Effector memory CD8-positive, alpha-beta T cell (primary cell): ENCODE results near the gene UBAC2.

Source experiments
- ATAC-seq: fragments of 150-1000 bp; cut with Tn5 transposase; replicated peaks from 2 replicates; pipeline ENCODE4 v1.10.0; 2021; ENCODE audit warnings: mild to moderate bottlenecking, moderate library complexity
- DNase-seq, 3 experiments: peaks; one replicate each; pipeline ENCODE4 v3.0.0; 2021
- H3K27ac Mint-ChIP-seq, 2 donors: one replicate each; pipeline ENCODE4 v1.8.0; 2022; ENCODE audit warnings: mild to moderate bottlenecking in 2 of 2, mixed read lengths in 2 of 2, moderate library complexity in 2 of 2
- H3K27me3 Mint-ChIP-seq, 2 donors: one replicate each; pipeline ENCODE4 v1.8.0; 2022; ENCODE audit warnings: mixed read lengths in 2 of 2
- H3K36me3 Mint-ChIP-seq: one replicate; pipeline ENCODE4 v1.8.0; 2022; ENCODE audit warnings: mild to moderate bottlenecking, moderate library complexity, mixed read lengths; ENCODE audit not compliant: insufficient read depth
- H3K4me1 Mint-ChIP-seq, 2 donors: one replicate each; pipeline ENCODE4 v1.8.0; 2022; ENCODE audit warnings: low read depth in 2 of 2, mixed read lengths in 2 of 2
- H3K4me3 Mint-ChIP-seq, 2 donors: one replicate each; pipeline ENCODE4 v1.8.0; 2022; ENCODE audit warnings: mild to moderate bottlenecking in 2 of 2, mixed read lengths in 2 of 2, moderate library complexity in 2 of 2
- H3K9me3 Mint-ChIP-seq, 2 donors: one replicate each; pipeline ENCODE4 v1.8.0; 2022; ENCODE audit warnings: mixed read lengths in 2 of 2

The UBAC2 gene

DNA sequence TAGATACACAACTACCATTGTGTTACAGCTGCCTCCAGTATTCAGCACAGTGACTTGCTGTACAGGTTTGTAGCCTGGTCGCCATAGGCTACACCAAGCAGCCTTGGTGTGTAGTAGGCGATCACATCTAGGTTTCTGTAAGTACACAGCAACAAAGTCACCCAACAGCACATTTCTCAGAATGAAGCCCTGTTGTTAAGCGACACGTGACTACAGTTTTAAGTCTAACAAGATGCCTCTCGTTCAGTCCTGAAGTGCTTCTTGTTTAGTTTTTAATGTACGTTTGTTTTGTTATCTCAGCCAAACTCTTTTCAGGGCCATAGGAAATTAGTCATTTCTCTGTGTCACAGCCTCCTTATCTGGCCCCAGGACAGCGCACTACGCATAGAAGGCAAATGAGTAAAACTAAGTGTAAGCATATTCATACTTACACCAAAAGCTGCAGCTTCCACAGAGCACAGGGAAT, 156.5 kb downstream of the UBAC2 start:
- Mint-ChIP-seq H3K4me3 (peak overlapping the region; percentile 46 to 75), H3K27me3 (no peaks in the 10 kb centered on the region), H3K27ac (peak overlapping the region; percentile 99 to 100), H3K36me3 (peaks cover 61% of the 10 kb centered on the region), H3K4me1 (peaks cover 80 to 93% of the 10 kb centered on the region in 2 donors), H3K9me3 (no peaks in the 10 kb centered on the region)
- DNase-seq, result peak in 2 of 3 experiments; percentile 12 to 26
- peak; percentile 11 for ATAC-seq

DNA sequence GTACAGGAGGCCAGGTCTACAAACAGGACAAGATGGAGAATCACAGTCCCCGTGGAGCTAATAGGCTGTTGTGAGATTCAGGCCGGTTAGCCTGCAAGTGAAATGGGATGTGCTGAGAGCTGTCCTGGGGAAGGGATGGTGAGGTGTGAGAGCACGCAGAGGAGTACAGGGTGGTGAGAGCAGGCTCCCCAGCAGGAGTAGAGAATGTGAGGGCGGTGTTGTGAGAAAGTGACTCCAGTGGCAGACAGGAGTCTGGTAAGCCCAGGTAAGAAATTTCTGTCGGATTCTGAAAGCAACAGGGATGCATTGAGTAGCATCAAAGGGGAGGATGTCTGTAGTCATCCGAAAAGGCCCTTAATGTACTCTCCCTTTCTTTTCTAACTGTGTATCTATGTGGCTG, 157.3 kb downstream of the UBAC2 start:
- H3K36me3 Mint-ChIP-seq, result peaks cover 61% of the 10 kb centered on the region
- H3K4me1 Mint-ChIP-seq, result peaks cover 77 to 93% of the 10 kb centered on the region in 2 donors
- H3K4me3 Mint-ChIP-seq, result peak overlapping the region; percentile 15 to 46
- DNase-seq, result no peak
- H3K27me3 Mint-ChIP-seq, result no peaks in the 10 kb centered on the region
- H3K9me3 Mint-ChIP-seq, result no peaks in the 10 kb centered on the region
- ATAC-seq, result no peak
- H3K27ac Mint-ChIP-seq, result peak overlapping the region; percentile 99 to 100

DNA sequence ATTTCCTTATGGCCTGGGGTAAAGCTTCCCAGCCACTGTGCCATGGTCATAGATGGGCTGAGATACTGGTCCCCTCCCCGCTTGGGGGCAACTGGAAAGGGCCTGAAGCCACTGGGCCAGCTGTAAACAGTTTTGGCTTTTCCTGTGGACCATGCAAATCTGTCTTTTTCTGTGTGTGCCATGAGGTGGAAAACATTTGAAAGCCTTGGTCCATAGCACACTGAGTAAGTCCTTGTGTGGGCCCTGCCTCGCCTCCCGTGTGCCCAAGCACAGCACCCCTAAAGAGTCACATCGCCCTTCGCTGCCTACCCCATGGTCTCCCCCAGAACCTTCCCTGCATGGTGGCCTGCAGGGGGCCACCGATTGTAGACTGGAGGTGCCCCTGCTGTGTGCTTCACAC, 158.9 kb downstream of the UBAC2 start:
- Mint-ChIP-seq H3K27me3 (no peaks in the 10 kb centered on the region), H3K27ac (peak overlapping the region; percentile 99 to 100), H3K36me3 (peaks cover 63% of the 10 kb centered on the region), H3K9me3 (no peaks in the 10 kb centered on the region), H3K4me3 (peak overlapping the region in 1 of 2 donors; percentile 66), H3K4me1 (peaks cover 73 to 87% of the 10 kb centered on the region in 2 donors)
- ATAC-seq (no peak), DNase-seq (no peak)

DNA sequence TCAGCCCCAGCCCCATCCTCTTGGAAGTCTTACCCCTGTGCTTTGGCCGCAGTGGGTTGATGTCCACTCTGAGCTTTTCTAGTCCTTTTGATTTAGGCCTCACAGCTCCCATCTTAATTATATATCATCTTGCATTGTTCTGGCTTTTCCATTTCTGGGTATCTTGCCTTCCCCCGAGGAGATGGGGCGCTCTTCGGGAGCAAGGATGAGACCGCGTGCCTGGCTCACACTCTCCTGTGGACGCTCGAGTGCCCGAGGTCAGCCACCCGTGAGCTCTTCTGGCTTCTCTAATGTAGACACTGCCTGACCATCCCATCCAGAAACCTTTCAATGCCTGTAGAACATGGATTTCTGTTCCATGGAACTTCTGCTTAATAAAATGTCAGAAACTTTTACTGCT, 160.0 kb downstream of the UBAC2 start:
- Mint-ChIP-seq H3K27ac (peak overlapping the region; percentile 99 to 100), H3K4me1 (peaks cover 66 to 78% of the 10 kb centered on the region in 2 donors), H3K9me3 (no peaks in the 10 kb centered on the region), H3K27me3 (no peaks in the 10 kb centered on the region), H3K36me3 (peaks cover 52% of the 10 kb centered on the region), H3K4me3 (peak overlapping the region; percentile 65 to 66)
- no peak for DNase-seq
- no peak for ATAC-seq

DNA sequence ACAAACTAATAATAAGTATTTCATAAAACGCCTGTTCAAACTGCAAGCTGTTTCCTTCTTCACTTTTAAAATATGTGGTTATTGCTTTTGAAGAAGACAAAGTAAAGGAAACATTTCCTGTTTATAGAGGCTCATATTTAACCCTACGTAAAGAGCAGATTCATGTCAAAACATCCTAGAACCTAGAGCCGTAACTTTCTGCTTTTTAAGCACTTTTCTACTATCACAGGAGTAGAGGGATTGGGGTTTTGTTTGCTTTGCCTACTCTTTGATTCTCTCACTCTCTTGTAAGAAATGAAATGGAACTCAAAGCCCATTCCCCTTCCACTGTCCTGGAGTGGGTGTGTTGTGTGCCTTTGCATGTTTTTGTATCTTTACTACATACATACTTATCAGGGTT, 160.5 kb downstream of the UBAC2 start:
- peaks cover 66 to 78% of the 10 kb centered on the region in 2 donors for H3K4me1 Mint-ChIP-seq
- H3K27me3 Mint-ChIP-seq, result no peaks in the 10 kb centered on the region
- ATAC-seq (no peak), DNase-seq (no peak)
- peak overlapping the region; percentile 65 to 66 for H3K4me3 Mint-ChIP-seq
- H3K36me3 Mint-ChIP-seq, result peaks cover 51% of the 10 kb centered on the region
- H3K27ac Mint-ChIP-seq, result peak overlapping the region; percentile 99 to 100
- H3K9me3 Mint-ChIP-seq, result no peaks in the 10 kb centered on the region

DNA sequence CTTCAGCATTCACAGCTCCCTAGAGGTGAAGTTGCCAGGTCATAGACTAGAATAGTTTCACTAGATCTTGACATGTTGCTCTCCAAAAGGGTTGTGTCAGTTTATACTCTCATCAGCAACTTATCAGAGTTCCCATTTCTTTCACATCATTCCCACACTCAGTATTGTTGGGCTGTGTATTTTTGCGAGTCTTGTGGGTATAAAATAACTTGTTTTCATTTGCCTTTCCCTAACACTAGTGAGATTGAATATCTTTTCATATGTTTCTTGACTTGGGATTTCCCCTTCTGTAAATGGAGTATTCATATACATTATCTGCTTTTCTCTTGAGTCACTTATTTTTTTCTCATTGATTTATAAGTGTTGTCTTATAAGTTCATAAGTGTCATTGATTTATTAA, 161.7 kb downstream of the UBAC2 start:
- Mint-ChIP-seq H3K27ac (peak overlapping the region; percentile 99 to 100), H3K4me3 (peak overlapping the region in 1 of 2 donors; percentile 51), H3K4me1 (peaks cover 63 to 78% of the 10 kb centered on the region in 2 donors), H3K27me3 (no peaks in the 10 kb centered on the region), H3K9me3 (no peaks in the 10 kb centered on the region), H3K36me3 (peaks cover 42% of the 10 kb centered on the region)
- DNase-seq (no peak), ATAC-seq (no peak)

DNA sequence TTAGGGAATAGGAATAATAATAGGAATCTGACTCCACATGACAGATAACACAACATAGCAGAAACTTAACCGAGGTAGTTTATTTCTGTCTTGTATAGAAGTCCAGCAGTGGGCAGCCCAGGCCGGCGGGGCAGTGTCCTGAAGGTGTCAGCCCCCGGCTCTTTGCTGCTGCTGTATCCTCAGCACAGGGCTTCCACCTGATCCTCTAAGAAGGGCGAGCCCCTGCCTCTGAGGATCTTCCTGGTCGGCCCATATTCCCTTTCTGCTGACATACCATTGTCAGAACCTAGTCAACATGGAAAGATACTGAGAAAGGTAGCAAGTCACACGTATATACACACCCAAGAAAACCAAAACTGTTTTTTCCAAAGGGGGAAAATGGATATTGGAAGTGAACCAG, 162.7 kb downstream of the UBAC2 start:
- peaks cover 66 to 80% of the 10 kb centered on the region in 2 donors for H3K4me1 Mint-ChIP-seq
- peak overlapping the region; percentile 99 to 100 for H3K27ac Mint-ChIP-seq
- ATAC-seq, result no peak
- no peak overlapping the region for H3K4me3 Mint-ChIP-seq
- DNase-seq, result no peak
- no peaks in the 10 kb centered on the region for H3K9me3 Mint-ChIP-seq
- H3K27me3 Mint-ChIP-seq, result no peaks in the 10 kb centered on the region
- peaks cover 46% of the 10 kb centered on the region for H3K36me3 Mint-ChIP-seq

DNA sequence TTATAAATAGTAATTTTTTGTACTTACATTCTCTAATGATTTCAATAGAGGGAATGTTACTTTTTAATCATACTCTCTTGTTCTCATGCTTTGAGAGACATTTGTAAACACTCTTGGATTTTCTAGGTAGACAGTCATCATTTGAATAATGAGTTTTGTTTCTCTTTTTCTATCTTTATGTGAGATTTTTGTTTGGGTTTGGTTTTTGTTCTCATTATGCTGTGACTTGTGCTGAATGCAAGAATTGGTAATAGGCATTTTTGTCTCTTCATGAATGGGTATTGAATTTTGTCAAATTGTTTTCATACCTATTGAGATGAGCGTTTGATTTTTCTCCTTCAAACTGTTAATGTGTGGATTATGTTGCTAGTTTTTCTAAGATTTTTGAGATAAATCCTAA, 163.3 kb downstream of the UBAC2 start:
- H3K27me3 Mint-ChIP-seq, result no peaks in the 10 kb centered on the region
- H3K27ac Mint-ChIP-seq, result peak overlapping the region in 1 of 2 donors; percentile 99
- H3K9me3 Mint-ChIP-seq, result no peaks in the 10 kb centered on the region
- peaks cover 61 to 78% of the 10 kb centered on the region in 2 donors for H3K4me1 Mint-ChIP-seq
- ATAC-seq (no peak), DNase-seq (no peak)
- H3K36me3 Mint-ChIP-seq, result peaks cover 45% of the 10 kb centered on the region
- H3K4me3 Mint-ChIP-seq, result no peak overlapping the region

DNA sequence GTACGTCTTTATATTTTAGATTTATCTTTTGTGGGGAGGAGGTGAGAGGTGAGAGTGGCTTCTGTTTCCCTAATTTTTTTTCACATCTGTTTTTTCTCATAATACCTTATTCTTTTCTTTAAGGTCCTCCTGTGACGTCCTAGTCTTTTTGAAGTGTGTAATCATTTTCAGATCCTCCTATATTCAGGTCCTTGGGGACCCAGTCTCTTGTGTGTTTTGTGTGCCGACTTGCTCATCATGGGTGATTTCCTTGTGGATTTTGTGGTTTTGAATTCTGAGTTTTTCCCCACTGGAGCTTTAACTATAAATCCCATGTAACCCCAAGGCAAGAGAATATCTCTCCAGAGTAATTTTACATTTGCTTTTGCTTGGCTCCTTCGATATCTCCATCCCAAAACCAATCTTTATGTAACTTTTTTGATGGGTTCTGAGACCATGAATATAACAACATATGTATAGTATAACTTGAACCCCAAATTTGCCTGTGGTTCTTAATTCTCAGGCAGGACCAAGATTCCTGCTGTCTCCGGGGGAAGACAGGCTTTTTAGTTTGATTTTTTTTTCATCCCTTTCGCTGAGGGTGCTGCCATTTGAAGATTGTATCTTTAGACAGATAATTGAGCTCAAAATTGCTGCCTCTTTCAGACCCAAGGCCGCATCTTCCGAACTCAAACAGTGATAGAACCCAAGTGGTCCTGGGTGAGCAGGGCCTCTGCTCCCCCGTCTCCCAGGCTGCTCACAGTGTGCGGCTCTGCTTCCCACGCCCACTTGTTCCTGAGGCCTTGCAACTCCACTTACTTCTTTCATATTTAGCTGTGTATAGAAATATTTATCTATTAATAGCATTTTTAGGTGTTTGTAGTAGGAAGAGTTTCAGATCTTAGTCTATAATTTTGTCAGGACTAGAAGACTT, 165.7 kb downstream of the UBAC2 start:
- no peak for ATAC-seq
- H3K27me3 Mint-ChIP-seq, result no peaks in the 10 kb centered on the region
- peak overlapping the region; percentile 91 to 98 for H3K27ac Mint-ChIP-seq
- peaks cover 50 to 72% of the 10 kb centered on the region in 2 donors for H3K4me1 Mint-ChIP-seq
- peaks cover 41% of the 10 kb centered on the region for H3K36me3 Mint-ChIP-seq
- DNase-seq, result no peak
- H3K4me3 Mint-ChIP-seq, result peak overlapping the region; percentile 38 to 76
- H3K9me3 Mint-ChIP-seq, result no peaks in the 10 kb centered on the region

DNA sequence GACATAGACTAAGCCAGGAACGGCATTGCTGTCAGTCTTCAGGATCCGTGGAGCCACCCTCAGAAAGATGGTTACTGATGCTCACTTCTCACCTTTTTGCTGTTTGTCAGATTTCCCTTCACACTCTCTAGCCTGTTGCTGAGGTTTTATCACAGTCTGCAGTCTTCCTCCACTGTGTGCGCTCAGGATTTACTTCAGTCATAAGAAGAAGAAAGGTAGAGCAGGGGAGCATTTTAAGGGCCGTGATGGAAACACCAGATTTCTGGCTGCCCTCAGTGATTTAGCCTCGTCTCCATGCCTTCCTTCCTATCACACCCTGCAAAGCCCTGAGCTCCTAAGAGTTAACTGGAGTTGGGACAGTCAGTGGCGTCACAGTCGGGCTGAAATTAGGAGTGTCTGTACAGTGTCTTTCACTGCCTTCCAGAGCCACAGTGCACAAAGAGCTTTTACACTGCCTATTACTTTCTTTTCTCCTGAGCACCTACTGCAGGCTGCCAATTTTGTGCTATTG, 166.5 kb downstream of the UBAC2 start:
- Mint-ChIP-seq H3K36me3 (peaks cover 39% of the 10 kb centered on the region), H3K27me3 (no peaks in the 10 kb centered on the region), H3K4me3 (peak overlapping the region; percentile 67 to 76), H3K9me3 (no peaks in the 10 kb centered on the region), H3K27ac (peak overlapping the region; percentile 91 to 98), H3K4me1 (peaks cover 49 to 71% of the 10 kb centered on the region in 2 donors)
- DNase-seq (peak in 2 of 3 experiments; percentile 25 to 44), ATAC-seq (peak; percentile 79)

DNA sequence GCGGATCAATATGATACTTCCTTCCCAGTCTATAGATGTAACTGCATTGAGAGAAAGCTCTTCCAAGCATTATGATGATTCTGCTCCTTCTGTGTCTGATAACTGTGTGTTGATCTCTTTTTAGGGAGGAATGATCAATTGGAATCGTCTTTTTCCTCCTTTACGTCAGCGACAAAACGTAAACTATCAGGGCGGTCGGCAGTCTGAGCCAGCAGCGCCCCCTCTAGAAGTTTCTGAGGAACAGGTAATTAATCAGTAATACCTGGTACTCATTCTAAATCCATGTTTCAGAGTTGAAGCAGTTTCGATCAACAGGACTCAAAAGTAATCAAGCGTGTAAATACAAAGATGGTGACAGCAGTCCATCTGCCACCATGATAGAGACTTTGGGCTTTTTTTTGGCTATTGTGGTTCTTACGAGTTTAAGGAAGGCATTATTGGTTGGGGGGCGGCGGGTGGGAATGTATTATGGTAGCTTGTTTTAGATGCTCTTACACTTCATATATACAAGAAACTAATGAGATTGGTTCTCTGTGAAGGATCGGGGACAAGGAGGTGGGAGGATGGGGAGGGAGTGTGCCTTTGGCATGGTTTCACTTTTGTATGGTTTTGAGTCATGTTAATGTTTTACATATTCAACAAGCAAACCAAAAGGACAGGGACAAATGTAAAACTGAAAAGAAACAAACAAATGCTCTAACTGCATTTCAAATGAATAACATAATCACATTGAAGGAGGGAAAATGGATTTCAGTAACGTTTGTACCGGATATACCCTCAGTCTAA, 167.2 kb downstream of the UBAC2 start:
- Mint-ChIP-seq H3K27me3 (no peaks in the 10 kb centered on the region), H3K9me3 (no peaks in the 10 kb centered on the region), H3K4me1 (peaks cover 48 to 69% of the 10 kb centered on the region in 2 donors), H3K36me3 (peaks cover 43% of the 10 kb centered on the region), H3K27ac (peak overlapping the region; percentile 91 to 98), H3K4me3 (peak overlapping the region; percentile 67 to 76)
- ATAC-seq (no peak), DNase-seq (no peak)

DNA sequence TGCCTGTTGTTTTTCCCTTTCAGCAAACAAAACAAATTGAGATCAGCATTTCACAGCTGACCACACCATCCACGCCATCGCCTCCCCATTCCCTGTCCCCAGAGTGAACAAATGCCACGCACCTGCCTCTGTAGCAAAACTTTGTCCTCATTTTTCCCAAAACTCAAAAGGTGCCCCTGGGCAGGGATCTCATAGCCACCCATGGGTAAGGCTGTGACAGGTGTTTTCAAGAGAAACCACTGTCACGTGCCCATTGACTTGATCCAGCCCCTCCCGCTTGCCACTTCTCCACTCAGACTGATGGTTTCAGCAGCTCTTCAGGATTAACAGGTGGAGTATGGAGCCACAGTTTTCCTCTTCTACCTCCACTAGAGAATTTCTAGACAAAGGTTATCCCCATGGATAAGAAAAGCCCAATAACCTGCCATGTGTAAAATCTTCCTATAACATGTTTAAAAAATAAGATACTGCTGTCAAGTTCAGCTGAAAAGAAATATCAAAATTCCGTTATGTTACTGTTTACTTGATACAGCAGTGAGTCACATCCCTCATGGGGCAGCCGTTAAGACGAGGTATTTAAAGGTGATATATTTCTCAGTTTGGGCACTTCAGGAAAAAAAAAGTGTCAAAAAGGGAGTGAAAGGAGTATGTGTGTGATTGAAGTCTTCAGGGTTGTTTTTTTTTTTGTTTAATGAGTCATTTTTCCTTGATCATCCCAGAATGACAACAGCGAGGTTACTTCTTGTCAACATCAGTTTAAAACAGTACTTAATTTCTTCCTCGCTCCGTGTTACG, 170.0 kb downstream of the UBAC2 start:
- H3K36me3 Mint-ChIP-seq, result peaks cover 53% of the 10 kb centered on the region
- ATAC-seq, result no peak

More for the DNA sequence above, 170.0 kb downstream of the UBAC2 start:
- H3K4me3 Mint-ChIP-seq, result peak overlapping the region; percentile 36 to 44
- H3K9me3 Mint-ChIP-seq, result no peaks in the 10 kb centered on the region
- H3K27me3 Mint-ChIP-seq, result no peaks in the 10 kb centered on the region
- H3K27ac Mint-ChIP-seq, result peak overlapping the region; percentile 81 to 89
- H3K4me1 Mint-ChIP-seq, result peaks cover 57 to 76% of the 10 kb centered on the region in 2 donors
- DNase-seq, result no peak
